ENCODE data around the gene ADCY6. TPM values are rescaled to one million over a fixed set of nuclear protein-coding genes. Genes with fewer than 3 reads are reported as not detected.
A peak's percentile ranks its signal among the peaks of the same experiment; 100 is the strongest.

The ADCY6 gene
- total RNA-seq, 1 donor from 2014 or later, result 17.4 TPM

DNA sequence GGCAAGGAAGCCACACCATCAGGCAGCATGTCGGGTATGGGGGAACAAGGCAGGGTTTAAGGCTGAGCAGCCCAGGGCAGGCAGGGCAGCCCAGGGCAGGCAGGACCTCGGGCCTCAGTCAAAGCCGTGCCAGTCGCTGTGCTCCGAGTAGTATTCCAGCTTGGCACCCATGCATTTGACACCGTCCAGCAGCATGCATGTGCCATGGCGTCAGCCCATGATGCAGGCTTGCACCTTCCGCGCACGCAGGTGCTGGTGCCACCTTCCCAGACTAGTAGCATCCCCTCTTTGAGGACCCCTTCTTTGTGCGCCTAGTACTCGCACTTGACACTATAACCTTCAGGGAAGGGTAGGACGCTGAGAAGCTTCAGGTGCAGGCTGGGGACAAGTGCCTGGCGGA lies 11.6 kb upstream of the ADCY6 start:
- TF ChIP-seq, protein P1, sequence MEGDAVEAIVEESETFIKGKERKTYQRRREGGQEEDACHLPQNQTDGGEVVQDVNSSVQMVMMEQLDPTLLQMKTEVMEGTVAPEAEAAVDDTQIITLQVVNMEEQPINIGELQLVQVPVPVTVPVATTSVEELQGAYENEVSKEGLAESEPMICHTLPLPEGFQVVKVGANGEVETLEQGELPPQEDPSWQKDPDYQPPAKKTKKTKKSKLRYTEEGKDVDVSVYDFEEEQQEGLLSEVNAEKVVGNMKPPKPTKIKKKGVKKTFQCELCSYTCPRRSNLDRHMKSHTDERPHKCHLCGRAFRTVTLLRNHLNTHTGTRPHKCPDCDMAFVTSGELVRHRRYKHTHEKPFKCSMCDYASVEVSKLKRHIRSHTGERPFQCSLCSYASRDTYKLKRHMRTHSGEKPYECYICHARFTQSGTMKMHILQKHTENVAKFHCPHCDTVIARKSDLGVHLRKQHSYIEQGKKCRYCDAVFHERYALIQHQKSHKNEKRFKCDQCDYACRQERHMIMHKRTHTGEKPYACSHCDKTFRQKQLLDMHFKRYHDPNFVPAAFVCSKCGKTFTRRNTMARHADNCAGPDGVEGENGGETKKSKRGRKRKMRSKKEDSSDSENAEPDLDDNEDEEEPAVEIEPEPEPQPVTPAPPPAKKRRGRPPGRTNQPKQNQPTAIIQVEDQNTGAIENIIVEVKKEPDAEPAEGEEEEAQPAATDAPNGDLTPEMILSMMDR (IDR thresholded peaks at IDR 0.05; ENCODE audit: partially characterized antibody, unreplicated experiment), result no peak
- Mint-ChIP-seq H3K9me3 (ENCODE audit: unreplicated experiment) (peaks cover 3% of the 10 kb centered on the region), H3K36me3 (ENCODE audit: unreplicated experiment) (no peaks in the 10 kb centered on the region), H3K27me3 (ENCODE audit: unreplicated experiment) (peaks cover 2% of the 10 kb centered on the region), H3K4me1 (ENCODE audit: low read depth, unreplicated experiment) (no peaks in the 10 kb centered on the region), H3K4me3 (ENCODE audit: unreplicated experiment) (no peak overlapping the region), H3K27ac (ENCODE audit: unreplicated experiment) (no peak overlapping the region)
- no peak for DNase-seq

DNA sequence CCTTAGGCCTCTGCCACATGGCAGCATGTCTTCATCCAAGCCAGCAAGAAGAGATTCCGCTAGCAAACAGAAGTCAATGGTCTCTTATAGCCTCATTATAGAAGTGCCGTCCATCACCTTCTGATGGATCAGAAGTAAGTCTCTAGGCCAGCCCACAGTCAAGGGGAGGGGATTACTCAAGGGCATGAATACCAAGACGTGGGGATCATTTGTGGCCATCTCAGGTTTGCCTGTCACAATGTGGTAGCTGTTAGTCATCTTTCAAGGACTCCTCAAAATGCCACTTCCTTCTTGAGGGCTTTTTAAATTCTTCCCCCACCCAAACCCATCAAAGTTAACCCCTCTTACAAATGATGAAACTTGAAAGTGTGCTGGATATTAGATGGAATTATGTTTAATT lies 8.1 kb upstream of the ADCY6 start:
- TF ChIP-seq, protein P1 (IDR thresholded peaks at IDR 0.05; ENCODE audit: partially characterized antibody, unreplicated experiment), result no peak
- Mint-ChIP-seq H3K4me1 (ENCODE audit: low read depth, unreplicated experiment) (no peaks in the 10 kb centered on the region), H3K36me3 (ENCODE audit: unreplicated experiment) (no peaks in the 10 kb centered on the region), H3K4me3 (ENCODE audit: unreplicated experiment) (no peak overlapping the region), H3K27ac (ENCODE audit: unreplicated experiment) (no peak overlapping the region), H3K9me3 (ENCODE audit: unreplicated experiment) (peaks cover 3% of the 10 kb centered on the region), H3K27me3 (ENCODE audit: unreplicated experiment) (no peaks in the 10 kb centered on the region)
- DNase-seq, result no peak

DNA sequence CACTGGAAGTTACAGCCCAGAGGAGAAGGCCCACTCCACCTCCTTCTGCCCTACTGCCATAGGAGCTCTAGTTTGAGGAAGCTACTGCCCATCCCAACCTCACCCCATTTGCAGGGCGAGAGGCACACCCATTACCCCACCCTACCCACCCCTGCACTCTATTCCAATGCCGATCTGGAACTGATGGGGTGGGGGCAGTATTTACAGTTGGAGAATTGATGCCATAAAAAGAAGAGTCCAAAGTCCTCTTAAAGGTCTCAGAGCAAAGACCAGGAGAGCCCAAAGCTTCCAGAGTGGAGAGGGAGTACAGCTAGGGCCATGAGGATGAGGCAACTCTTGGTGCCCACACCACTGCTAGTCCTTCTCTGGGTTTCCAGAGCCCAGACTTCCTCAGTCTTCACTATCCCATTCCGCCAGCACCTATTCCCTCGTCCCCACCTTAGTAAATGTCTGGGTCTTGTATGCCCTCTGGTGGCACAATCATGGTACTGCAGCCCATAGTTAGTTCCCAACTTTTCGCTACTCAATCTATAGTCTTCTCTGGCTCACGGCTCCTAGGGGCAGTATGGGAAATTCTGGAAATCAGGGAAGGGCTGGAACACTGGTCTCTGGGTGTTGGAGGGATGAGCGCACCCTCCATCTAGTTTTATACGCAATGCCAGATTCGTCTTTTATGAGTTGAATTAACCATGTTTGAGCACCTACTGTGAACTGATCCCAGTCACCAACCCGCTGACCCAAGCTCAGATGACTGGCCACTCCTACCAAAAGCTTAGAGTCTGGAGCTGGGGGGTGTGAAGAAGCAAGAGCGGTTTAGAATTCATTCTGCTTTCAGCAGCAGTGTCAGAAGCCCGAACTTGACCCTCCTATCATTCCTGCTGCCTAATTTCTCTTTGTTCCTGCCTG lies 6.9 kb upstream of the ADCY6 start:
- H3K36me3 Mint-ChIP-seq (ENCODE audit: unreplicated experiment), result no peaks in the 10 kb centered on the region
- TF ChIP-seq, protein P1 (IDR thresholded peaks at IDR 0.05; ENCODE audit: partially characterized antibody, unreplicated experiment), result peak; percentile 96
- H3K9me3 Mint-ChIP-seq (ENCODE audit: unreplicated experiment), result peaks cover 3% of the 10 kb centered on the region
- peak; percentile 78 for DNase-seq
- no peaks in the 10 kb centered on the region for H3K4me1 Mint-ChIP-seq (ENCODE audit: low read depth, unreplicated experiment)
- H3K27ac Mint-ChIP-seq (ENCODE audit: unreplicated experiment), result no peak overlapping the region
- H3K27me3 Mint-ChIP-seq (ENCODE audit: unreplicated experiment), result peaks cover 1% of the 10 kb centered on the region
- H3K4me3 Mint-ChIP-seq (ENCODE audit: unreplicated experiment), result no peak overlapping the region

DNA sequence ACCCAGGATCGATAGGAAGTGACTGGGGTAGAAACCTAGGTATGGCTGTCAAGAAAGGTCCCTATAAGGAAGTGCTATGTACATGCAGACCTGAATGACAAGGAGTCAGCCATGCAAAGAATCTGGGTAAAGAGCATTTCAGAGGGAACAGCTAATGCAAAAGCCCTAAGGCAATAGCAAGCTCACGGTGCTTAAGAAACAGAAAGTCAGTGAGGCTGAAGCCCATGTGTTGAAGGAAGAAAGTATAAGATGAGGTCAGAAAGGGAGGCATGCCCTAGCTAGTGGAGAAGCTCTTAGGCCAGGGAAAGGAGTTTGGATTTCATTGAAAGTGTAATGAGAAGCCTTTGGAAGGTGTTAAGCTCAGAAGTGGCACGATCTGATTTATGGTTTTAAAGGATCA lies 6.0 kb upstream of the ADCY6 start:
- DNase-seq, result no peak
- Mint-ChIP-seq H3K9me3 (ENCODE audit: unreplicated experiment) (peaks cover 3% of the 10 kb centered on the region), H3K4me3 (ENCODE audit: unreplicated experiment) (peak overlapping the region; percentile 8), H3K27ac (ENCODE audit: unreplicated experiment) (no peak overlapping the region), H3K27me3 (ENCODE audit: unreplicated experiment) (peaks cover 4% of the 10 kb centered on the region), H3K4me1 (ENCODE audit: low read depth, unreplicated experiment) (no peaks in the 10 kb centered on the region), H3K36me3 (ENCODE audit: unreplicated experiment) (no peaks in the 10 kb centered on the region)
- TF ChIP-seq, protein P1 (IDR thresholded peaks at IDR 0.05; ENCODE audit: partially characterized antibody, unreplicated experiment), result no peak

DNA sequence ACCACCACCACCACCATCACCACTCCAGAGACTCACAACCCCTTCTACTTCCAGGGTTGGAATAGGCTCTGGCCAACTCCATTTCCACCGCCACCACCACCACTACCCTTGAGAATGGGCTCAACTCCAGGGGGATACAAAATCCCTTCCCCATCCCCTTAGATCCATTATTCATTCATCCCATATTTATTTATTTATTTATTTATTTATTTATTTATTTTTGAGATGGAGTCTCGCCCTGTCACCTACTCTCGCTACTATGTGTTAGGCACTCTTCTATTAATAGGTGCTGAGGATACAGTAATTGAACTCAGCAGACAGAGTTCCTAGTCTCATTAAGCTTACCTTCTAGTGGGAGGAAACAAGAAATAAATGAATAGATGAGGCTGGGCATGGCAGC lies 4.8 kb upstream of the ADCY6 start:
- Mint-ChIP-seq H3K36me3 (ENCODE audit: unreplicated experiment) (no peaks in the 10 kb centered on the region), H3K9me3 (ENCODE audit: unreplicated experiment) (peaks cover 3% of the 10 kb centered on the region), H3K4me1 (ENCODE audit: low read depth, unreplicated experiment) (no peaks in the 10 kb centered on the region), H3K27ac (ENCODE audit: unreplicated experiment) (no peak overlapping the region), H3K27me3 (ENCODE audit: unreplicated experiment) (peaks cover 4% of the 10 kb centered on the region), H3K4me3 (ENCODE audit: unreplicated experiment) (no peak overlapping the region)
- no peak for DNase-seq
- TF ChIP-seq, protein P1 (IDR thresholded peaks at IDR 0.05; ENCODE audit: partially characterized antibody, unreplicated experiment), result no peak
